ENCODE measurements around the gene ABLIM1.

DNA sequence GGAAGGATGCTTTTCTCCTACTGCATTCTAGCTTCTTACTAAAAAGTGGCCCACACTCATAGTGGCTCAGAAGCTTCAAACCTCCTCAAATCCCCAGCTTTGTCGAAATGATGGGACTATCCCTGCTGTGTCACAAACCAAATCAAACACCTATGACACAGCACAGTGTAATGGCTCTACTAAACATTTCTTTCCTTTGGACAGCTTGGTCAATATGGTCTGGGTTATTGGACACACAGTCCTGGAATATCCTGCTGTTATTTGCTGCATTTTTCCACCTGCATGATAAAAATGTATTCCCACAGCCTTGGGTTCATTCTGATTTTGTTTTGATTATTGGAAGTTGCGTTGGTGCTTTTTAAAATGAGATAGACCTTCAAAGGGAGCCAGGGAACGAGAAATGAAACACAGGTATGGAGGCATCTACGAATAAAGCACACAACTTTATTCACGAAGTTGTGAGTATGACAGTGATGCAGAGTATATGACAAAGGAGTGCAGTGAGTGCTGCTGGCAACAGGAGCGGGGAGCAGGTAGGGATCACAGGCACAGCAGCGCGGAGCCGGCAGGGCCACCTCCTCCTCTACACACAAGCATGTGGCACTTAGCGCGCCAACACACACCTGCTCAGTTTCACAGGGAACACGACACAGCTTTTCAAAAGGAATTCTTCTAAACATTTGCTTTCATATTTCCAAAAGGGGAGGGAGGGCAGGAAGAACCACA, 227.2 kb downstream of the ABLIM1 start:
- TF ChIP-seq CTCF (IDR thresholded peaks at IDR 0.05), result no peak
- no peak for TF ChIP-seq ZFX (IDR thresholded peaks at IDR 0.05; ENCODE audit: borderline replicate concordance)

Measured in 22Rv1 (cell line).